Neural crest cell (in vitro differentiated cells): ENCODE measurements around the gene BRD3. TPM values are rescaled to one million over a fixed set of nuclear protein-coding genes. Genes with fewer than 3 reads are reported as not detected.
"Not testable (repeated sequence)": the region's sequence is repeated elsewhere in the genome, so short reads cannot be mapped to it uniquely, and the experiment has no call there.

Source experiments
- DNase-seq: peaks from one replicate; pipeline ENCODE4 v3.0.0; 2021; ENCODE audit warnings: low read depth, mixed read lengths, low spot score
- H3K27ac Mint-ChIP-seq: one replicate; pipeline ENCODE4 v1.8.0; 2021; ENCODE audit warnings: mild to moderate bottlenecking, mixed read lengths; ENCODE audit not compliant: unreplicated experiment
- H3K27me3 Mint-ChIP-seq: 2 replicates; pipeline ENCODE4 v1.8.0; 2021; ENCODE audit warnings: low read depth, mild to moderate bottlenecking, mixed read lengths
- H3K36me3 Mint-ChIP-seq: 2 replicates; pipeline ENCODE4 v1.8.0; 2021; ENCODE audit warnings: low read depth, mild to moderate bottlenecking, mixed read lengths
- H3K4me1 Mint-ChIP-seq: 2 replicates; pipeline ENCODE4 v1.8.0; 2021; ENCODE audit warnings: mixed read lengths
- H3K4me3 Mint-ChIP-seq: one replicate; pipeline ENCODE4 v1.8.0; 2021; ENCODE audit warnings: mild to moderate bottlenecking, mixed read lengths
- H3K9me3 Mint-ChIP-seq: 2 replicates; pipeline ENCODE4 v1.8.0; 2021; ENCODE audit warnings: mixed read lengths
- total RNA-seq: library from RNA; stranded (reverse); gene quantifications from 2 replicates; pipeline ENCODE4 v1.2.1, GENCODE V29; 2021
- TF ChIP-seq, protein P1 (sequence below): fragments of 200-600 bp; sonication (generic); conservative IDR thresholded peaks from 2 replicates; pipeline ENCODE4 v1.5.0; 2021; ENCODE audit warnings: antibody characterized with exemption, mild to moderate bottlenecking

Gene BRD3
- total RNA-seq, 1 donor from 2014 or later: 73.2 TPM

DNA sequence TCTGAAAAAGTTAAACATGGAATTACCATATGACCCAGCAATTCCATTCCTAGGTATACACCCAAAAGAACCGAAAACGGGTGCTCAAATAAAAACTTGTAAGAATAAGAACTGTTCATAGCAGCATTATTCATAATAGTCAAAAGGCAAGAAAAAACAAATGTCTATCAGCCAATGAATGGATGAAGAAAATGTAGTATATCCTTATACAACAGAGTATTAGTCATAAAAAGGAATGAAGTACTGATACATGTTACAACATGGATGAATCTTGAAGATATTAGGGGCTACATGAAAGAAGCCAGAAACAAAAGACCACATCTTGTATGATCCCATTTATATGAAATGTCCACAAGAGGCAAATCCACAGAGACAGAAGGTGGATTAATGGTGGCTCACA, 15.6 kb upstream of the BRD3 start:
- H3K36me3 Mint-ChIP-seq: peaks cover 4% of the 10 kb centered on the region
- H3K9me3 Mint-ChIP-seq: peaks cover 7% of the 10 kb centered on the region
- no peaks in the 10 kb centered on the region for H3K4me1 Mint-ChIP-seq
- TF ChIP-seq, protein P1, sequence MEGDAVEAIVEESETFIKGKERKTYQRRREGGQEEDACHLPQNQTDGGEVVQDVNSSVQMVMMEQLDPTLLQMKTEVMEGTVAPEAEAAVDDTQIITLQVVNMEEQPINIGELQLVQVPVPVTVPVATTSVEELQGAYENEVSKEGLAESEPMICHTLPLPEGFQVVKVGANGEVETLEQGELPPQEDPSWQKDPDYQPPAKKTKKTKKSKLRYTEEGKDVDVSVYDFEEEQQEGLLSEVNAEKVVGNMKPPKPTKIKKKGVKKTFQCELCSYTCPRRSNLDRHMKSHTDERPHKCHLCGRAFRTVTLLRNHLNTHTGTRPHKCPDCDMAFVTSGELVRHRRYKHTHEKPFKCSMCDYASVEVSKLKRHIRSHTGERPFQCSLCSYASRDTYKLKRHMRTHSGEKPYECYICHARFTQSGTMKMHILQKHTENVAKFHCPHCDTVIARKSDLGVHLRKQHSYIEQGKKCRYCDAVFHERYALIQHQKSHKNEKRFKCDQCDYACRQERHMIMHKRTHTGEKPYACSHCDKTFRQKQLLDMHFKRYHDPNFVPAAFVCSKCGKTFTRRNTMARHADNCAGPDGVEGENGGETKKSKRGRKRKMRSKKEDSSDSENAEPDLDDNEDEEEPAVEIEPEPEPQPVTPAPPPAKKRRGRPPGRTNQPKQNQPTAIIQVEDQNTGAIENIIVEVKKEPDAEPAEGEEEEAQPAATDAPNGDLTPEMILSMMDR: no peak
- no peak overlapping the region for H3K27ac Mint-ChIP-seq
- no peak for DNase-seq
- H3K4me3 Mint-ChIP-seq: no peak overlapping the region
- peaks cover 25% of the 10 kb centered on the region for H3K27me3 Mint-ChIP-seq

DNA sequence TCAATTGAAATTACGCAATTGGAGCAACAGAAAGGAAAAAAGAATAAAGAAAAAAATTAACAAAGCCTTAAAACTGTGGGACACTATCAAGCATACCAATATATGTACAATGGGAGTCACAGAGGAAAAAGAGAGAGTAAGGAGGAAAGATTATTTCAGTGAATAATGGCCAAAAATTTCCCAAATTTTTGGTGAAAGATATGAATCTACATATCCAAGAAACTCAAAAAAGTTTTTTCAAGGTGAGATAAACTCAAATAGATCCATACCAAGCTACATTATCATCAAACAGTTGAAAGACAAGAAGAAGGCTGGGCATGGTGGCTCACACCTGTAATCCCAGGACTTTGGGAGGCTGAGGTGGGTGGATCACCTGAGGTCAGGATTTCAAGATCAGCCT, 8.8 kb upstream of the BRD3 start:
- H3K27me3 Mint-ChIP-seq: peaks cover 29% of the 10 kb centered on the region
- H3K4me3 Mint-ChIP-seq: no peak overlapping the region
- no peak overlapping the region for H3K27ac Mint-ChIP-seq
- peaks cover 11% of the 10 kb centered on the region for H3K36me3 Mint-ChIP-seq
- TF ChIP-seq, protein P1: no peak
- no peak for DNase-seq
- H3K4me1 Mint-ChIP-seq: no peaks in the 10 kb centered on the region
- H3K9me3 Mint-ChIP-seq: peaks cover 13% of the 10 kb centered on the region

DNA sequence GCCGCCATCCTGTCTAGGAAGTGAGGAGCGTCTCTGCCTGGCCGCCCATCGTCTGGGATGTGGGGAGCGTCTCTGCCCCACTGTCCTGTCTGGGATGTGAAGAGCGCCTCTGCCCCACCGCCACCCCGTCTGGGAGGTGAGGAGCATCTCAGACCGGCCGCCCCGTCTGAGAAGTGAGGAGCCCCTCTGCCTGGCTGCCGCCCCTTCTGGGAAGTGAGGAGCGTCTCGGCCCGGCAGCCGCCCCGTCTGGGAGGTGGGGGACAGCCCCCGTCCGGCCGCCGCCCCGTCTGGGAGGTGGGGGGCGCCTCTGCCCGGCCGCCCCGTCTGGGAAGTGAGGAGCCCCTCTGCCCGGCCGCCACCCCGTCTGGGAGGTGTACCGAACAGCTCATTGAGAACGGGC, 7.9 kb upstream of the BRD3 start:
- Mint-ChIP-seq H3K9me3 (peaks cover 10% of the 10 kb centered on the region), H3K36me3 (peaks cover 11% of the 10 kb centered on the region), H3K27me3 (peaks cover 29% of the 10 kb centered on the region)
- DNase-seq, H3K27ac Mint-ChIP-seq, H3K4me1 Mint-ChIP-seq, H3K4me3 Mint-ChIP-seq: not testable (repeated sequence)

DNA sequence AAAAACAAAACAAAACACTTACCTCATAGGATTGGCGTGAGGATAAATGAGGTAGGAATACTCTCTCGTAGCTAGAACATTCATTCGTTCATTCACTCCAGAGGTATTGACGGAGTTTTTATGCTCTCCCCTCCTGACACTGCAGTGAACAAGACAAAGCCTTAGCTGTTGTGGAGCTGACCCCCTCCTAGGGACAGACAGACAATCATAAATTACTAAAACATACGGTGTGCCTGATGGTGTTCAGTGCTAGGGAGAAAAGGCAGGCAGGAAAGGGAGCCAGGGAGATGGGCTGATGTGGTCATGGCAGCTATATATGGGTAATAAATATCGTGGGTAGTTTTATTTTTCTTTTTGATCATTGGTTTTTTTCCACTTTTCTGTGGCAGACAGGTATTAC, 5.7 kb upstream of the BRD3 start:
- DNase-seq: no peak
- peaks cover 5% of the 10 kb centered on the region for H3K4me1 Mint-ChIP-seq
- TF ChIP-seq, protein P1: no peak
- H3K36me3 Mint-ChIP-seq: peaks cover 7% of the 10 kb centered on the region
- peaks cover 6% of the 10 kb centered on the region for H3K9me3 Mint-ChIP-seq
- peaks cover 47% of the 10 kb centered on the region for H3K27me3 Mint-ChIP-seq
- H3K4me3 Mint-ChIP-seq: peak overlapping the region; percentile 20
- H3K27ac Mint-ChIP-seq: no peak overlapping the region

DNA sequence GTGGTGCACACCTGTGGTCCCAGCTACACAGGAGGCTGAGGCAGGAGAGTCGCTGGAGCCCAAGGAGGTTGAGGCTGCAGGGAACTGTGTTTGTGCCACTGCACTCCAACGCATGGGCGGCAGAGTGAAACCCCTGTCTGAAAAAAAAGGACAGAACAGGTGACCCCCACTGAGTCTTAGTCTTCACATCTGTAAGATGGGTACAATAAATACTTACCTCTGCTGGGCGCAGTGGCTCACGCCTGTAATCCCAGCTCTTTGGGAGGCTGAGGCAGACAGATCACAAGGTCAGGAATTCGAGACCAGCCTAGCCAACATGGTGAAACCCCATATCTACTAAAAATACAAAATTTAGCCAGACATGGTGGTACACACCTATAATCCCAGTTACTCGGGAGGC, 4.9 kb upstream of the BRD3 start:
- H3K36me3 Mint-ChIP-seq, DNase-seq: not testable (repeated sequence)
- H3K27me3 Mint-ChIP-seq: peaks cover 47% of the 10 kb centered on the region

DNA sequence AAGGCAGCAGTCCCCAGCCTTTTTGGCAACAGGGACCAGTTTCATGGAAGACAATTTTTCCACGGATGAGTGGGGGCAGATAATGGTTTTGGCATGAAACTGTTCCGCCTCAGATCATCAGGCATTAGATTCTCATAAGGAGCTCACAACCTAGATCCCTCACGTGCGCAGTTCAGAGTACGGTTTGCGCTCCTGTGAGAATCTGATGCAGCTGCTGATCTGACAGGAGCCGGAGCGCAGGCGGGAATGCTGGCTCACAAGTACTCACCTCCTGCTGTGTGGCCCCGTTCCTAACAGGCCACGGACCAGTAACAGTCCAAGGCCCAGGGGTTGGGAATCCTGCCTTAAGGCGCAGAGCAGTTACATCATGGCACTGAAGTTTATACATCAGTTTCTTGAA, 3.3 kb upstream of the BRD3 start:
- H3K27me3 Mint-ChIP-seq: peaks cover 47% of the 10 kb centered on the region
- peaks cover 7% of the 10 kb centered on the region for H3K36me3 Mint-ChIP-seq
- peaks cover 10% of the 10 kb centered on the region for H3K4me1 Mint-ChIP-seq
- no peak for DNase-seq
- TF ChIP-seq, protein P1: no peak
- peaks cover 3% of the 10 kb centered on the region for H3K9me3 Mint-ChIP-seq
- peak overlapping the region; percentile 85 for H3K4me3 Mint-ChIP-seq
- H3K27ac Mint-ChIP-seq: no peak overlapping the region

More for the DNA sequence above, 4.9 kb upstream of the BRD3 start:
- not testable (repeated sequence) for H3K4me3 Mint-ChIP-seq, H3K4me1 Mint-ChIP-seq, H3K27ac Mint-ChIP-seq, H3K9me3 Mint-ChIP-seq
